ENCODE results near the gene CISD3.

CISD3 gene

GRCh38 chr17:38740044-38740443, 9.9 kb downstream of the CISD3 start:
- Mint-ChIP-seq H3K36me3 (ENCODE audit: low read depth) (no peaks in the 10 kb centered on the region), H3K4me3 (no peak overlapping the region), H3K27me3 (ENCODE audit: low read depth) (peaks cover 4% of the 10 kb centered on the region), H3K4me1 (ENCODE audit: low read depth) (peaks cover 11% of the 10 kb centered on the region), H3K9me3 (no peaks in the 10 kb centered on the region), H3K27ac (no peak overlapping the region)
- no peak for DNase-seq (ENCODE audit: low spot score)

GRCh38 chr17:38740806-38741205, 10.7 kb downstream of the CISD3 start:
- DNase-seq (ENCODE audit: low spot score): no peak
- Mint-ChIP-seq H3K9me3 (no peaks in the 10 kb centered on the region), H3K4me1 (ENCODE audit: low read depth) (peaks cover 13% of the 10 kb centered on the region)

GRCh38 chr17:38741461-38741860, 11.3 kb downstream of the CISD3 start:
- H3K4me1 Mint-ChIP-seq (ENCODE audit: low read depth): peaks cover 19% of the 10 kb centered on the region
- H3K9me3 Mint-ChIP-seq: no peaks in the 10 kb centered on the region
- H3K27me3 Mint-ChIP-seq (ENCODE audit: low read depth): peaks cover 14% of the 10 kb centered on the region
- no peak for DNase-seq (ENCODE audit: low spot score)
- H3K27ac Mint-ChIP-seq: no peak overlapping the region
- no peaks in the 10 kb centered on the region for H3K36me3 Mint-ChIP-seq (ENCODE audit: low read depth)
- no peak overlapping the region for H3K4me3 Mint-ChIP-seq

More at GRCh38 chr17:38740806-38741205, 10.7 kb downstream of the CISD3 start:
- no peak overlapping the region for H3K27ac Mint-ChIP-seq
- no peak overlapping the region for H3K4me3 Mint-ChIP-seq
- H3K36me3 Mint-ChIP-seq (ENCODE audit: low read depth): no peaks in the 10 kb centered on the region
- peaks cover 8% of the 10 kb centered on the region for H3K27me3 Mint-ChIP-seq (ENCODE audit: low read depth)

GRCh38 chr17:38741921-38742410, 11.8 kb downstream of the CISD3 start:
- H3K27me3 Mint-ChIP-seq (ENCODE audit: low read depth): peaks cover 19% of the 10 kb centered on the region
- H3K27ac Mint-ChIP-seq: peak overlapping the region; percentile 32
- H3K9me3 Mint-ChIP-seq: no peaks in the 10 kb centered on the region
- H3K4me1 Mint-ChIP-seq (ENCODE audit: low read depth): peaks cover 23% of the 10 kb centered on the region
- no peaks in the 10 kb centered on the region for H3K36me3 Mint-ChIP-seq (ENCODE audit: low read depth)
- H3K4me3 Mint-ChIP-seq: no peak overlapping the region
- DNase-seq (ENCODE audit: low spot score): no peak

- no peak for DNase-seq (ENCODE audit: low spot score)
- H3K27ac Mint-ChIP-seq: peak overlapping the region; percentile 1
- H3K4me1 Mint-ChIP-seq (ENCODE audit: low read depth): peaks cover 23% of the 10 kb centered on the region
- peaks cover 19% of the 10 kb centered on the region for H3K27me3 Mint-ChIP-seq (ENCODE audit: low read depth)
- H3K9me3 Mint-ChIP-seq: no peaks in the 10 kb centered on the region
- H3K4me3 Mint-ChIP-seq: peak overlapping the region; percentile 7
- H3K36me3 Mint-ChIP-seq (ENCODE audit: low read depth): no peaks in the 10 kb centered on the region
These were observed 12.5 kb downstream of the CISD3 start for GRCh38 chr17:38742411-38743308.

- peaks cover 21% of the 10 kb centered on the region for H3K4me1 Mint-ChIP-seq (ENCODE audit: low read depth)
- H3K4me3 Mint-ChIP-seq: no peak overlapping the region
- peaks cover 21% of the 10 kb centered on the region for H3K27me3 Mint-ChIP-seq (ENCODE audit: low read depth)
- no peak for DNase-seq (ENCODE audit: low spot score)
- H3K36me3 Mint-ChIP-seq (ENCODE audit: low read depth): no peaks in the 10 kb centered on the region
- H3K9me3 Mint-ChIP-seq: no peaks in the 10 kb centered on the region
- no peak overlapping the region for H3K27ac Mint-ChIP-seq
These were observed 13.5 kb downstream of the CISD3 start for GRCh38 chr17:38743556-38744171.

- Mint-ChIP-seq H3K4me1 (ENCODE audit: low read depth) (peaks cover 27% of the 10 kb centered on the region), H3K27ac (no peak overlapping the region), H3K36me3 (ENCODE audit: low read depth) (no peaks in the 10 kb centered on the region), H3K9me3 (no peaks in the 10 kb centered on the region), H3K4me3 (peak overlapping the region; percentile 74), H3K27me3 (ENCODE audit: low read depth) (peaks cover 32% of the 10 kb centered on the region)
- DNase-seq (ENCODE audit: low spot score): no peak
These were observed 15.4 kb downstream of the CISD3 start for GRCh38 chr17:38745545-38745944.

- no peak for DNase-seq (ENCODE audit: low spot score)
- peak overlapping the region; percentile 56 for H3K27ac Mint-ChIP-seq
- H3K36me3 Mint-ChIP-seq (ENCODE audit: low read depth): no peaks in the 10 kb centered on the region
- H3K27me3 Mint-ChIP-seq (ENCODE audit: low read depth): peaks cover 39% of the 10 kb centered on the region
- no peaks in the 10 kb centered on the region for H3K9me3 Mint-ChIP-seq
- peaks cover 33% of the 10 kb centered on the region for H3K4me1 Mint-ChIP-seq (ENCODE audit: low read depth)
- H3K4me3 Mint-ChIP-seq: peak overlapping the region; percentile 74
These were observed 16.1 kb downstream of the CISD3 start for GRCh38 chr17:38746004-38746848.

- peaks cover 38% of the 10 kb centered on the region for H3K4me1 Mint-ChIP-seq (ENCODE audit: low read depth)
- peak overlapping the region; percentile 56 for H3K27ac Mint-ChIP-seq
- peak overlapping the region; percentile 74 for H3K4me3 Mint-ChIP-seq
- no peak for DNase-seq (ENCODE audit: low spot score)
- H3K9me3 Mint-ChIP-seq: no peaks in the 10 kb centered on the region
- peaks cover 42% of the 10 kb centered on the region for H3K27me3 Mint-ChIP-seq (ENCODE audit: low read depth)
- H3K36me3 Mint-ChIP-seq (ENCODE audit: low read depth): peaks cover 2% of the 10 kb centered on the region
These were observed 16.8 kb downstream of the CISD3 start for GRCh38 chr17:38746849-38747462.

- Mint-ChIP-seq H3K36me3 (ENCODE audit: low read depth) (peaks cover 4% of the 10 kb centered on the region), H3K27ac (no peak overlapping the region), H3K27me3 (ENCODE audit: low read depth) (peaks cover 42% of the 10 kb centered on the region), H3K4me1 (ENCODE audit: low read depth) (peaks cover 35% of the 10 kb centered on the region), H3K9me3 (no peaks in the 10 kb centered on the region), H3K4me3 (peak overlapping the region; percentile 82)
- DNase-seq (ENCODE audit: low spot score): no peak
These were observed 17.5 kb downstream of the CISD3 start for GRCh38 chr17:38747463-38748148.

GRCh38 chr17:38748149-38748891, 18.2 kb downstream of the CISD3 start, which contains the start of gene PCGF2:
PCGF2 (minus strand) TSS chr17:38748336; CDS start chr17:38740402, 7,934 bp downstream.
- no peak within 1 kb of the TSS for H3K27ac Mint-ChIP-seq
- H3K9me3 Mint-ChIP-seq: no peaks in the 10 kb centered on the region
- no peak for DNase-seq (ENCODE audit: low spot score)

GRCh38 chr17:38748892-38749222, 18.7 kb downstream of the CISD3 start:
- Mint-ChIP-seq H3K27me3 (ENCODE audit: low read depth) (peaks cover 42% of the 10 kb centered on the region), H3K4me1 (ENCODE audit: low read depth) (peaks cover 37% of the 10 kb centered on the region), H3K36me3 (ENCODE audit: low read depth) (peaks cover 9% of the 10 kb centered on the region), H3K27ac (no peak overlapping the region), H3K9me3 (no peaks in the 10 kb centered on the region), H3K4me3 (peak overlapping the region; percentile 97)
- DNase-seq (ENCODE audit: low spot score): no peak

More at GRCh38 chr17:38748149-38748891, 18.2 kb downstream of the CISD3 start, which contains the start of gene PCGF2:
- Mint-ChIP-seq H3K36me3 (ENCODE audit: low read depth) (peaks cover 5% of the 10 kb centered on the region), H3K27me3 (ENCODE audit: low read depth) (peaks cover 42% of the 10 kb centered on the region), H3K4me1 (ENCODE audit: low read depth) (peaks cover 34% of the 10 kb centered on the region), H3K4me3 (peak within 1 kb of the TSS; percentile 97)
